ENCODE data around the gene NLRC5.
A peak's percentile ranks its signal among the peaks of the same experiment; 100 is the strongest.

Gene NLRC5, protein sequence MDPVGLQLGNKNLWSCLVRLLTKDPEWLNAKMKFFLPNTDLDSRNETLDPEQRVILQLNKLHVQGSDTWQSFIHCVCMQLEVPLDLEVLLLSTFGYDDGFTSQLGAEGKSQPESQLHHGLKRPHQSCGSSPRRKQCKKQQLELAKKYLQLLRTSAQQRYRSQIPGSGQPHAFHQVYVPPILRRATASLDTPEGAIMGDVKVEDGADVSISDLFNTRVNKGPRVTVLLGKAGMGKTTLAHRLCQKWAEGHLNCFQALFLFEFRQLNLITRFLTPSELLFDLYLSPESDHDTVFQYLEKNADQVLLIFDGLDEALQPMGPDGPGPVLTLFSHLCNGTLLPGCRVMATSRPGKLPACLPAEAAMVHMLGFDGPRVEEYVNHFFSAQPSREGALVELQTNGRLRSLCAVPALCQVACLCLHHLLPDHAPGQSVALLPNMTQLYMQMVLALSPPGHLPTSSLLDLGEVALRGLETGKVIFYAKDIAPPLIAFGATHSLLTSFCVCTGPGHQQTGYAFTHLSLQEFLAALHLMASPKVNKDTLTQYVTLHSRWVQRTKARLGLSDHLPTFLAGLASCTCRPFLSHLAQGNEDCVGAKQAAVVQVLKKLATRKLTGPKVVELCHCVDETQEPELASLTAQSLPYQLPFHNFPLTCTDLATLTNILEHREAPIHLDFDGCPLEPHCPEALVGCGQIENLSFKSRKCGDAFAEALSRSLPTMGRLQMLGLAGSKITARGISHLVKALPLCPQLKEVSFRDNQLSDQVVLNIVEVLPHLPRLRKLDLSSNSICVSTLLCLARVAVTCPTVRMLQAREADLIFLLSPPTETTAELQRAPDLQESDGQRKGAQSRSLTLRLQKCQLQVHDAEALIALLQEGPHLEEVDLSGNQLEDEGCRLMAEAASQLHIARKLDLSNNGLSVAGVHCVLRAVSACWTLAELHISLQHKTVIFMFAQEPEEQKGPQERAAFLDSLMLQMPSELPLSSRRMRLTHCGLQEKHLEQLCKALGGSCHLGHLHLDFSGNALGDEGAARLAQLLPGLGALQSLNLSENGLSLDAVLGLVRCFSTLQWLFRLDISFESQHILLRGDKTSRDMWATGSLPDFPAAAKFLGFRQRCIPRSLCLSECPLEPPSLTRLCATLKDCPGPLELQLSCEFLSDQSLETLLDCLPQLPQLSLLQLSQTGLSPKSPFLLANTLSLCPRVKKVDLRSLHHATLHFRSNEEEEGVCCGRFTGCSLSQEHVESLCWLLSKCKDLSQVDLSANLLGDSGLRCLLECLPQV (N-terminal part only)

DNA sequence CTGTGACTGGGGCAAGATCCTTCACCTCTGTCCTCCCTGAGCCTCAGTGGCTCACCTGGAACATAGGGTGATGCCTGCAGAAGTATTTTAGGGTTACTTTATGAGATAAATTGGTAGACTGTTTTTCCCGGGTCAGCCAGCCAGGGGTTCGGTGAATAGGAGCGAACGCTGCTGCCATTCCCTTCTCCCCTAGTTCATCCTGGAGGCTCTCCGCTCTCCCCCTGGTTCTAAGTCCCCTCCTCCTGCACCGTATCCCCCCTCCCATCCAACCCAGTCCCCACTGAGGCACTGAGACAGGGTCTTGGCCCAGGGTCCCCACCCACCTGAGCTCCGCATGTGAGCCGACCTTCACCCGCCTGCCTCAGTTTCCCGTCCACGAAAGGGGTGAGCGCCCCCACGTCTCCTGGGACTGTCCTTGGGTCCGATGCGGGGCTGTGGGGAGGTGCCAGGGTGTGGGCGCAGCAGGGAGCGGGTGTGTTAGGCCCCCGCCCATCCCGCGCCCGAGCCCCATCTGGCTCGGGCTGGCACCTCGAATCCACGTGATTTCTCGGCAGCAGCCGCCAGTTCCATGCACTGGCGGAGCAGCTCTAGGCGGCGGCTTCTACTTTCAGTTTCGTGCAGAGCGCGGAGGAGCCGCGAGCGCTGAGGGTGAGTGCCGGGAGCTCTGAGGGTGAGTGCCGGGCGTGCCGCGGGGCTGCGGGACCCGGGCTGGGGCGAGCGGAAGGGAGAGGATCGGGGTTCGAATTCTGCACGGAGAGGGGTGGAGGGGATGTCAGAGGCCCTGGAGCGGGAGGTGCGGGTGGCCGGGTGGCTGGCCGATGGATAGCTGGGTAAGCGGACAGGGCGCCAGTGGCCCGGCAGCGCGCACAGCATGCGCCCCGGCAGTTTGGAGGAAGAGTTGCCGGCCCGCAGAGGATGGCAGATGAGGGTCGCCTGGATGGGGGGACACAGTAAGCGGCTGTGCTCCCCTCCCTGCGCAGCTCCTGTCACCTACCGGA is at the start of gene NLRC5:
TSS of gene NLRC5 (plus strand) at position 610 of the 998 bp plus-strand sequence. CDS start 31,156 bp downstream, outside the sequence.
- DNase-seq (ENCODE audit: low read depth), result peak; percentile 69

DNA sequence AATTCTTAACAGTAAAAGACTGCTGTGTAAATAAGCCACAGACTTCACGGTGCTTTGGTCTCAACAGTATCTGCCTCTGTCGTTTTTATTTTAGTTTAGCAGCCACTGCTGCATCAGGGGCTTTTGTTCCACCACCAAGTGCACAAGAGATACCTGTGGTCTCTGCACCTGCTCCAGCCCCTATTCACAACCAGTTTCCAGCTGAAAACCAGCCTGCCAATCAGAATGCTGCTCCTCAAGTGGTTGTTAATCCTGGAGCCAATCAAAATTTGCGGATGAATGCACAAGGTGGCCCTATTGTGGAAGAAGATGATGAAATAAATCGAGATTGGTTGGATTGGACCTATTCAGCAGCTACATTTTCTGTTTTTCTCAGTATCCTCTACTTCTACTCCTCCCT is 49.6 kb upstream of the NLRC5 start:
- DNase-seq (ENCODE audit: low read depth), result no peak

DNA sequence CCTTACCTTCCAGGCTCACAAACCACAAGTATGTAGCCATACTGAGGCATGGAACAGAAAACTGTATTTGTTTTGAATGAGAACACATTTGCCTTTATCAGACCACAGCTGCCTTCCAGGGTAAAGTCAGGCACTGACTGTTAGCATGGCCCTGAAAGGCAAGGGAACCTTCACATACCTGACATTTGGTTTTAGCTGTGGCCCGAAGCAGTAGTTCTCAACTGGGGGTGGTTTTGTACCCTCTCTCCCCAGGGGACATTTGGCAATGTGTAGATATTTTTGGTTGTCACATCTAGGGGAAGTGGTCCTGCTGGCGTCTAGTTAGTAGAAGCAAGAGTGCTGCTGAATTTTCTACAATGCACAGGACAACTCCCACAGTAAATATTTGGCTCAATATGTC is 48.3 kb upstream of the NLRC5 start:
- DNase-seq (ENCODE audit: low read depth), result no peak

DNA sequence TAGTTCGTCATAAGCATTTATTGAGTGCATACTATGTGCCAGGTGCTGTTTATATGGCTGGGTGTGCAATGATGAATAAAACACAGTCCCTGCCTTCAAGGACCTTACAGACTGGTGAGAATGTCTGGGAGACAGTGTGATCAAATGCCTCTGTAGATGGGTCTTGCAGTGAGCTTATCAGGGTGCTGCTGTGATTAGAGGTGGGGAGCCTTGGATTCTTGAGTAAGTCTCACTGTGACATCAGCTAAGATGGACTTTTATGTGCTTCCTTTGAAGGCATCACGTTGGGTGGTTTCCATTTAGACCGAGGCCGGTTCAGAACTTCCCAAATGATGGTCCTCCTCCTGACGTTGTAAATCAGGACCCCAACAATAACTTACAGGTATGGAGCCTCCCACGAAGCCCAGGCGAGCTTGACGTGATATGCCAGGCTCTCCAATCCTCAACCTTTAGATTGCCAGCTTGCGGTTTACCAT is 47.5 kb upstream of the NLRC5 start:
- DNase-seq (ENCODE audit: low read depth), result no peak

DNA sequence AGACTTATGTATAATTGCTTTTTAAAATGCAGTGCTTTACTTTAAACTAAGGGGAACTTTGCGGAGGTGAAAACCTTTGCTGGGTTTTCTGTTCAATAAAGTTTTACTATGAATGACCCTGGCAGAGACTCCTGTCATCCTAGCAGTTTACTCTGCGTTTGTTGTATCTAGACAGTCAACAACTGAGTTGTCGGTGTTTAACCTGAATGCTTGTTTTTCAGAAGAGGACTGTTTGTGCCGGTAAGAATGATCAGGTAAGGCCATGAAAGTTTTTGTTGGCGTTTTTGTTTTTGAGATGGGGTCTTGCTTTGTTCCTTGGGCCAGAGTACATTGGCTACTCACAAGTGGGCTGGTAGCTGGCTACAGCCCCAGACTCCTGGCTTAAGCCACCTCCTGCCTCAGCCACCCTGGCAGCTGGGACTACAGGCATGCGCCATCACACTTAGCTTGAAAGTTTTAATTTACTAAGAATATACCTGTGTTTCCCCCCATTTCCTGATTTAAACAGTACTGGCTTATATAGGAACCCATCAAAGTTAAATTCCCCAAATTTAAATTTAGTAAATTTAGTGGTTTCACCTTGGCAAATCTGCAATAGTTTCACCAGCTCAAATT is 45.5 kb upstream of the NLRC5 start:
- DNase-seq (ENCODE audit: low read depth), result no peak

DNA sequence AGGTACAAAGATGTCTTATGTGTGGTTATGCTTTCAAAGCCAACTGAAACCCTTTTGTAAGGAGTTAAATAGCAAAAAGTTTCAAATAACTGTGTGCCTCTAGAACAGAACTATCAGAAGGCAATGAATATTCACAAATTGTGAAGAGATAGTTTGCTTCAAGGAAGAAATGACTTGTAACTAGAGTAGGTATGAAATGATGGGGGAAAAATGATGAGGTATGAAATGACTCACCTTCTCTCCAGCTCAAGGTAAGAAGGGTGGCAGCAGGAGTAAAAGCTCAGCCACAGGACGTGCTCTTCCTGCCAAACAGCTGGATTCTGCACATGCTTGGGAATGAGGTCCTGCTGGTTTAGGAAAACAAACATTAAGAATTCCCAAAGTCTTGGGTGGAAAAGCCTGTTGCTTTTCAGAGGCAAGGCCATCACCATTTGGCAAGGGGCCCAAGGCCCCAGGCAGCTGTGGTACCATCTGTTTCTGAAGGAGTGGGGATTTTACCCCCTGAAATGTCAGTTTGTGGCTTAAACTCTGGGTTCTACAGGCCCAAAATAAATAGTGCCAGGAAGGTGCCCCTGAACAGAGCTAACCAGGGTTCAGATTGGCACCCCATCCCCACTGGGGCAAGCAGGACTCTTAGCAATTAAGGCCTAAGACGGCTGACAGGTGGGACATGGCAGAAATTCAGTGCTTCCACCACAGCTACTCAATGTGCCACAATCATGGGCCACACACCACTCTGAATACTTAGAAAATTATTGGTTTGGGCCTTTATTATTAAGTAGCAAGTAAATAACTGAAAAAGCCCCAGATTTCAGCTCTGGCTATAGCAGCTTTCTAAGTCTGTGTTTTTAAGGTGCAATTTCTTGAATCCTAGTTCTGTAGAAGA is 44.2 kb upstream of the NLRC5 start:
- DNase-seq (ENCODE audit: low read depth), result no peak

DNA sequence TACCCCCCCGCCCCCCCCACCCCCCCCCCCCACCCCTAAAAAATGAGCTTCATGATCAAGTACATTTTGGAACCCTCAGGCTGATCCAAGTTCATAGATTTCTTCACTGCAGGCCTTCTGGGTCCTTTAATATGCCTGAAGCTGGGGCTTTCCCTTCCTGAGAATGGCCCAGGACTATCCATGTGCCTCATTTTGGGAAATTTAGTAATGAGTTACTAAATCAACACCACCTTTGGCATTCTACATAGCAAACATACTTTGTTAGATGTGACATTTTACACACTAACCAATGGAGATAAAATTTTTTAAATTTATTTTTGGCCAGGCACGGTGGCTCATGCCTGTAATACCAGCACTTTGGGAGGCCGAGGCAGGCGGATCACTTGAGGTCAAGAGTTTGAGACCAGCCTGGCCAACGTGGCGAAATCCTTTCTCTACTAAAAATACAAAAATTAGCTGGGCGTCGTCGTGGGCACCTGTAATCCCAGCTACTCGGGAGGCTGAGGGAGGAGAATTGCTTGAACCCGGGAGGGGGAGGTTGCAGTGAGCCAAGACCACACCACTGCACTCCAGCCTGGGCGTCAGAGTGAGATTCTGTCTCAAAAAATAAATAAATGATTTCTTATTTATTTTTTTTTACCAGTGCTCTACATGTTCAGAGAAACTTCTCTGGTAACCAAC is 43.4 kb upstream of the NLRC5 start:
- DNase-seq (ENCODE audit: low read depth), result no peak

DNA sequence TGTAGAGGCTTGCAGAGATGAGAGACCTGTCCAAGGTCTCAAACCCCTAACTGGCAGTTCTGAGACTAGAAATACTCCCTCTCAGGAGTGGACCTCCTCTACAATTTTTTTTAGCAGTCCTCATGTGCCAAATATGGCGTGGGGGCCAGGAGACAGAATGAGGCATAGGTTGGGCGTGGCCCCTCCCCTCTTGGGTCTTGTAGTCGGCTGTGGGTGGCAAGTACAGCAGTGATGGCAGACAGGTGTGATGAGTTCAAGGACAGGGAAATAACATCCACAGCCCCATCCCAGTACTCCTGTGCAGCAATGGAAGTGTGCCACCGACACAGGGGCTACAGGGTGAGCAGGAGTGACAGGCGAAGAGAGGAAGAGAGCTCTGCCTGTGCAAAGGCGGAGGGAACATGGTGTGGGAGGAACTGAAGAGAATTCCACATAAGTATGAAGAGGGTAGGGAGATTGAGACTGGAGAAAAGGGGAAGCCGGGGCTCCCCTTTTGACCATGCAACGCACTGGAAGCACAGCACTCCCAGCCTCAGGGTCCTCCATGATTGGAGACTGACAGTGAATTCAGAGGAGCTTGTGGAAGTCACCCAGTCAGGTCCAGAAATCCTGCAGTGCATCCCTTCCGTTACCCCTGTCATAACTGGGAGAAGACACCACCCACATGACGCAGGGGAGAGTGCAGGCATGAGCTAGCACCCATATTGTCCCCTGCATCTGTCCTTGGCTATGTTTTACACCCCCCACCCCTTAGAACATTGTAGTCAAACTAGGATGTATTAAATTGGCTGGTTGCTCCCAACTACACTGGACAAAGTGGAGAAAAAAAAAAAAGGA is 42.4 kb upstream of the NLRC5 start:
- DNase-seq (ENCODE audit: low read depth), result no peak

DNA sequence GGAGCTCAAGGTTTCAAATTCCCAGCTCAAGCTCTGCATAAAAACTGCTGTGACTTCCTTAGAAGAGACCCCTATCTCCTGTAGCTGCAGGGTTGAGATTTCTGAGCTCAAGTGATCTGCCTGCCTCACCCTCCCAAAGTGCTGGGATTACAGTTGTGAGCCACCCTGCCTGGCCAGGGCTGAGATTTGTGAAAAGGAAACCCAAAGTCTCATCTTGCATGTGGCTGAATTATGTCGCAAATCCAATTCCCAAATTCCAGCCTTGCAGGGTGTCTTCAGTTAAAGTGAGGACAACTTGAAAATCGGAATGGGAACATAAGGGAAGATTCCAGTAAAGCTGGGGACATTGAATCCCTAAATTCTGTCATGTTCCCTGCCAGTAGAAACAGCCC is 41.8 kb upstream of the NLRC5 start:
- no peak for DNase-seq (ENCODE audit: low read depth)

DNA sequence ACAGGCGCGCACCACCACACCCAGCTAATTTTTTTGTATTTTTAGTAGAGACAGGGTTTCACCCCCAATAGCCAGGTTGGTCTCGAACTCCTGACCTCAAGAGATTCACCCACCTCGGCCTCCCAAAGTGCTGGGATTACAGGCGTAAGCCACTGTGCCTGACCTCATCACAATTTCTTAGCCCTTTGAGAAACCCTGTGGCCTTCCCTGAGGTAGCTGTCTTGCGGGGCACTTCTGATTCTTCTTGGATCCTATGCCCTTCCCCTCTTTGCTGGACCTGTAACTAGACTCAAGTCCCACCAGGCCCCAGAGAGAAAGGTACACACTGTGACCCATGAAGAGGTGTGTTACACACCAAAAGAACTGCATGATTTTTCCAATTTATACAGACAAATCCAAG is 41.1 kb upstream of the NLRC5 start:
- no peak for DNase-seq (ENCODE audit: low read depth)

DNA sequence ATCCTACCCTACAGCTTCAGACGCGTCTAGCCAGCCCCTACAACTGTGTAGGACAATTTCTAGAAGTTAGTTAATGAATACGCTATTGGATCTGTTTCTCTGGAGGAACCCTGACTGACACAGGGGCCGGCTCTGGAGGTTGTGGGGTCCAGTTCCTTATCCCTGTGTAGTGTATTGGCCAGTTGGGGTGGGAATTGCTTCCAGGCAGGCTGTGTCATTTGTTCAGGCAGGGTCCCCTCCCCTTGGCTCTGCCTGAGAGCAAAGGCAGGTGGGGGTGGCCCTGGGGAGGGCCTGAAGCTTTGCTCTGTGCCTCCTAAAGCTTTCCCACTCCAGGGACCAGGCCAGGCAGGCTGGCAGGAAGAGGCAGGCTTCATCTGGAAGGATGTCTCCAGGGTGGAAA is 39.3 kb upstream of the NLRC5 start:
- no peak for DNase-seq (ENCODE audit: low read depth)

DNA sequence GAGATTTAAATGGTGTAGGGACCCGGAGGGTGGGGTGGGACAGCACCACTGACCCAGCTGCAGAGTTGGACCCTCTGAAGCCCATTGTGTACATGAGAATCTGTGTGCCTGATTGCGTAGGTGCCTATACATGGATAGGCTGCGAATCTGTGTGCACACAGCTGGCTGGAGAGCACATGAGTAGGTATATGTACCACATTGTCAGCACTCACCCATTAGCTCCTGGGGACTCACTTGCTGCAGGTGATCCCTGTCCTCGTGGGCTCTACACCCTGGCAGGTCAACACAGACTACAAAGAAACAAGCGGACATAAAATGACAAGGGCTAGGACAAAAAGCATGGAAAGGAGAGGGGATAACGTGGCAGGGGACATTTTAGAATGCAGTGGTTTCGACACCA is 38.9 kb upstream of the NLRC5 start:
- no peak for DNase-seq (ENCODE audit: low read depth)

DNA sequence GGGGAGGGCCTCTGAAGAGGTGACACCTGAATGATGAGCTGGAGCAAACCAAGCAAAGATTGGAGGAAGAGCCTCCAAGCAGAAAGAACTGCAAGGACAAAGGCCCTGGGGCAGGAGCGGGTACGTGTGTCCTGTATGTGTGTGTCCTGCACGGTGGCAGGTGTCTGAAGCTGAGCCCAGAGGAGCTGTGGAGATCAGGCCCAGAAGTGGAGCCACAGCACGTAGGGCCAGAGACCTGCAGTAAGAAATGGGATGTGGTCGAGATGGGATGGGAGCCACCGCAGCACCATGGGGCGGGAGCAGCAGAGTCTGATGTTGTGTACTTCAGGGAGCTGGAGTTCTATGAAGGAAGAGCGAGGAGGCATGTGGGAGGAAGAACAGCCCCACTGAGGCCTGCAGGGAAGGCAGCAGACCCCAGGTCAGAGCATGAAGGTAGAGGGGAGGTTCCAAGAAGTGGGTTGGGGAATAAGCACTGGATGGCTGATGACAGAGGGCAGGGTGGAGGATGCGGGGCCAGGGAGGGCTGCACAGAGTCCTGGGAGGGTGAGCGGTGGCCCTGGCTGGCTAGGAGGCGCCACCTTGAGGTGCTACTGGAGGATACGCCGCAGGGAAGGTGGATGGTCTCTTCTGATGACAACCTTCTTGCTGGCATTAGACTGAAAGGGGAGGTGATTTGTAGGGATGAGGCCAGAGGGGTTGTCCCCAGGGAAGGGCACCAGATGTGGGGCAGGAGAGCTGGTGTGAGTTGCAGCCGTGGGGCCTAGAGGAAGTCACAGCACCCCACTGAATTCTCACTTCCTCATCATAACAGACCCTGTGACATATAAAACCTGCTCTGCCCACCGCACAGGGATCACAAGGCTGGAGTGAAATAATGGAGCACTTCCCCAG is 38.2 kb upstream of the NLRC5 start:
- DNase-seq (ENCODE audit: low read depth), result no peak

DNA sequence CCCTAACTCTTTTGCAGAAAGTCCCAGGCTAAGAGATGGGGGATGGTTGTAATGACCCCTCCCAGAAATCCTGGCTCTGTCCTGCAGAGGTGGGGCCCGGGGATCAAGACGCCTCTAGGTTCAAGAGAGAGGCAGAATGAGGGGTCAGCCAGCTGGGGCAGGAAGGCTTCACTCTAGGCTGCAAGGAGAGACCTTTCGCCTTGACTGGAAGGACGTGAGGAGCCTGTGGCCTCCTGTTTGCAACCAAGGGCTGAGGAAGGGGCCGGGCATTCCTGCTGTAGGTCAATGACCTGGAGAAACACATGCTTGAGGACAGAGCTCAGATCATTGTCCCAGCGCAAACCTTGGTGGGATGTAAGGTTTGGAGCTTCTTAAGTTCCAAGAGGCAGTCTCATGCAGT is 36.4 kb upstream of the NLRC5 start:
- no peak for DNase-seq (ENCODE audit: low read depth)

DNA sequence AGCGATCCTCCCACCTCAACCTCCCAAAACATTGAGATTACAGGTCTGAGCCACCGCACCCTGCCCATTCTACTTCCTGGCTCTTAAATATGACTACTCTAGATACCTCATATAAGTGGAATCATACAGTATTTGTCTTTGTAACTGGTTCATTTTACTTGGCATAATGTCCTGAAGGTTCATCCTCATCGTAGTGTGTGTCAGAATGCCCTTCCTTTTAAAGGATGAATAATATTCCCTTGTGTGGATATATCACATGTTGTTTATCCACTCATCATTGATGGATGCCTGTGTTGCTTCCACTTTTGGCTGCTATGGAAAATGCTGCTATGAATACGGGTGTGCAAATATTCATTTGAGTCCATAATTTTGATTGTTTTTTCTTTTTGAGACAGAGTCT is 33.3 kb upstream of the NLRC5 start:
- DNase-seq (ENCODE audit: low read depth), result no peak

DNA sequence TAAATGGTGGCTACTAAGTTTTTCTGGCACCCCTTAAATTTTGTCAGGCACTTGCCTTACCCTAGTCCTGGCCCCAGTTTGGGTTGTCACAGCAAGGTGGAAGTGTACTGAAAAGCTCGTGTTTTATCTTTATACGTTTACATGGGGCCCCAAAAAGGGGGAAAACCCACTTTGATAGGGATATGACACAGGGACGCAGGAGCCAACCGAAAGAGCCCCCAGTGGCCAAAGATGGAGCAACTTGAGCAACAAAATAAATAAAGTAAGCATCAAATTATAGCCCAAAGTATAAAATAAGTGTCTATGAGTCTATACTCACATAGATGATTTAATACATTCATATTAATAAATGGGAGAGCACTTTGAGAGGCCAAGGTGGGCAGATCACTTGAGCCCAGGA is 32.6 kb upstream of the NLRC5 start:
- DNase-seq (ENCODE audit: low read depth), result no peak

DNA sequence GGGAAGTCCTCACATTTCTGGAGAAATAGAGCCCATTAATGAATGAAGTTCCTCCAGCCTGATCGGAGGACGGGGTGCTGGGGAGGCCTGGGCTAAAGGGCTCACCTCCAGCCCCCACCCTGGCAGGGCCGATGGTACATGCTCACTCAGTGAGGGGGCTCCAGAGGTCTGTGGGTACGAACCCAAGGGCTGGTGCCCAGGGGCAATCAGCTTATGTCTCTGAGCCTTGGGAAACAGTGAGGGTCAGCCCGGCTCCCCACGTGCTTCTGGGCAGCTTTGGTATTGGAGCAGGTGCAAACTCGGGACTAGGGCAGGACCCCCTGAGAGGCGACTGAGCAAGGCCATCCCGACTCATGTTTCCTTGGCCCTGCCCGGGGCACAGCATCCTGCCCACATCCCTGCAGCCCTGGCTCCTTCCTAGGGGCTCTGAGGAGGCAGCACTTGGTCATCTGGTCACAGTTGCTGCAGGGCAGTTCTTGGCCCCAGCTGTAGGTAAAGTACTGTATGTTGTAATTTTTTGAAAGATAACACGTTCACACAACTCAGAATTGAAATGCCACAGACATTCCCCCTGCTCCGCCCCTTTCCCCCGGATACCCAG is 28.6 kb upstream of the NLRC5 start:
- no peak for DNase-seq (ENCODE audit: low read depth)
